ENCODE measurements around the gene SRR.
"Not testable (repeated sequence)": the region's sequence is repeated elsewhere in the genome, so short reads cannot be mapped to it uniquely, and the experiment has no call there.

Gene SRR

DNA sequence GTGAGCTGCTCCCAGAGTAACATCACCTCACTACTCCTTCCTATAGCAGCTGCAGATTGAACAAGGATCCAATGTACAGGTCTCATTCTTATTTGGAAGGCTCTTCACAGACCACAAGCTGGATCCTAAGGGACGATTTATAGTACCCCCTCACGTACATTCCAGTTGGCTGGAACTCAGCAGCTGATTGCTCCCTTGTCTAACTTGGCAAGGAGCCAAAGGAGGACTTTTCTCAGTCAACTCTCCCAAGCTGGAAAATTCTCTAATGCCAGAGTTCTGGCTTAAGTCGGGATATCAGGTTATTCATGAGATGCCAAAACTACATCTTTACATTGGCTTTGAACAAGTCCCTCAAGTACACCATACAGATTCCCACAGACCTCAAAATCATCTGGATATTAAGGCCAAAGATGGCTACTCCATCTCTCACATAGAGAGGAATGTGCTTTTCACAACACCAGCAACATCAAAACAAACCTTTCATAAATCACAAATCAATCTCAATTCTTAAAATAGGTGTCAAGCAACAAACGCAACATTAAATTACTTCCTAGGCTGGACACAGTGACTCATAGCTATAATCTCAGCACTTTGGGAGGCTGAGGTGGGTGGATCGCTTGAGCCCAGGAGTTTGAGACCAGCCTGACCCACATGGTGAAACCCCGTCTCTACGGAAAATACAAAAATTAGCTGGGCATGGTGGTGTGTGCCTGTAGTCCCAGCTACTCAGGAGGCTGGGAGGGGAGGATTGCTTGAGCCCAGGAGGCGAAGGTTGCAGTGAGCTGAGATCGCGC is 39.5 kb upstream of the SRR start:
- peak overlapping the region; percentile 58 for H3K27ac ChIP-seq
- TF ChIP-seq, protein P1, sequence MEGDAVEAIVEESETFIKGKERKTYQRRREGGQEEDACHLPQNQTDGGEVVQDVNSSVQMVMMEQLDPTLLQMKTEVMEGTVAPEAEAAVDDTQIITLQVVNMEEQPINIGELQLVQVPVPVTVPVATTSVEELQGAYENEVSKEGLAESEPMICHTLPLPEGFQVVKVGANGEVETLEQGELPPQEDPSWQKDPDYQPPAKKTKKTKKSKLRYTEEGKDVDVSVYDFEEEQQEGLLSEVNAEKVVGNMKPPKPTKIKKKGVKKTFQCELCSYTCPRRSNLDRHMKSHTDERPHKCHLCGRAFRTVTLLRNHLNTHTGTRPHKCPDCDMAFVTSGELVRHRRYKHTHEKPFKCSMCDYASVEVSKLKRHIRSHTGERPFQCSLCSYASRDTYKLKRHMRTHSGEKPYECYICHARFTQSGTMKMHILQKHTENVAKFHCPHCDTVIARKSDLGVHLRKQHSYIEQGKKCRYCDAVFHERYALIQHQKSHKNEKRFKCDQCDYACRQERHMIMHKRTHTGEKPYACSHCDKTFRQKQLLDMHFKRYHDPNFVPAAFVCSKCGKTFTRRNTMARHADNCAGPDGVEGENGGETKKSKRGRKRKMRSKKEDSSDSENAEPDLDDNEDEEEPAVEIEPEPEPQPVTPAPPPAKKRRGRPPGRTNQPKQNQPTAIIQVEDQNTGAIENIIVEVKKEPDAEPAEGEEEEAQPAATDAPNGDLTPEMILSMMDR (IDR thresholded peaks at IDR 0.05; ENCODE audit: low read depth, low read length, missing control alignments): no peak
- H3K4me3 ChIP-seq (ENCODE audit: low read depth, low read length): no peak overlapping the region
- H3K36me3 ChIP-seq (replicated peaks): no peaks in the 10 kb centered on the region
- DNase-seq: no peak
- in situ Hi-C loops (cut with HindIII; ENCODE audit: low pct_ligation_motif_present, low sequenced_read_pairs): no loop called here
- no peaks in the 10 kb centered on the region for H3K27me3 ChIP-seq (replicated peaks)

DNA sequence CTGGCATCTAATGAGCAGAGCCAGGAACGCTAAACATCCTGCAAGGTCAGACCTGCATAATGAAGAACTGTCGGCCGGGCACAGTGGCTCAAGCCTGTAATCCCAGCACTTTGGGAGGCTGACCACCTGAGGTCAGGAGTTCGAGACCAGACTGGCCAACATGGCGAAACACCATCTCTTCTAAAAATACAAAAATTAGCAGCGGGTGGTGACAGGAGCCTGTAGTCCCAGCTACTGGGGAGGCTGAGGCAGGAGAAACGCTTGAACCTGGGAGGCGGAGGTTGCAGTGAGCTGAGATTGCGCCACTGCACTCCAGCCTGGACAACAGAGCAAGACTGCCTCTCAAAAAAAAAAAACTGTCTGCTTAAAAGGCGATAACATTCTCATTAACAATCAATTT is 38.6 kb upstream of the SRR start:
- not testable (repeated sequence) for H3K4me3 ChIP-seq (ENCODE audit: low read depth, low read length); DNase-seq

DNA sequence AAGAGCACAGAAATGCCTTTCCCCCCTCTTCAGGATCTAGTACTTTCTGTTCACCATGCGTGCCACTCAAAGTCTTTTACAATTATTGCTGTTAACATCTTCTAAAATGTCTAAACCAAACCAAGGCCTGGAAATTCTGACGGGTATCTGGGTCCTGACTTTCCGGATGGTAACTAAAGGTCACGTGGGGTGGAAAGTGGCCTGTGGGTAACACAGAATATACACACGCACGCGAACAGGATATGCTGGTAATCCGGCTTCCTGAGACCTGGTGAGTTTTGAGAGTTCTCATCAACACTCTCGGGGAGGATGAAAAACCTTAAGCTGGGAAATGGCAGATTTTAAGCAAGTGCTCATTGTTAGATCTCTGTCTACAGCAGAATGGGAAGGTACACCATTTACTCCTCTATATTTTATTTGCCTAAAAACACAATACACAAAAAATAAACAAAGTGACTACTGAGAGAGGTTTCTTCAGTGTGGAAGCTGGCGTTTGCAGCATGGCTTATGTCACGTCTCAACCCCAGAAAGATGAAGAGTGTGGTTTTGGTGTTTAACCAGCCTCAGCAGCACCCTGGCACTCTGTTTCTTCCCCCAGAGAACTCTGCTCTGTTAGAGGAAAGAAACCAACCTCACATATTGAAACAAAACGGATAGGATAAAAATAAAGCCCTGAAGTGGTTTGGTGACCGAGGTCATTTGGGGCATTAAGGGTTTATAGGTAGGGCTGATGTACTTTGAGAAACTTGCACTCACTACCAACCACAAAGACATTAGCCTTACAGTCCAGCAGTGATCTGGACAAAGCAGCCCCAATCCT is 37.5 kb upstream of the SRR start:
- no peak for DNase-seq
- TF ChIP-seq, protein P1 (IDR thresholded peaks at IDR 0.05; ENCODE audit: low read depth, low read length, missing control alignments): no peak
- Histone ChIP-seq H3K27ac (no peak overlapping the region), H3K4me3 (ENCODE audit: low read depth, low read length) (no peak overlapping the region), H3K36me3 (replicated peaks) (peaks cover 7% of the 10 kb centered on the region), H3K27me3 (replicated peaks) (no peaks in the 10 kb centered on the region)
- in situ Hi-C loops (cut with HindIII; ENCODE audit: low pct_ligation_motif_present, low sequenced_read_pairs): no loop called here

More for the DNA sequence above, 38.6 kb upstream of the SRR start:
- H3K27ac ChIP-seq; H3K27me3 ChIP-seq (replicated peaks); H3K36me3 ChIP-seq (replicated peaks); in situ Hi-C loops (cut with HindIII; ENCODE audit: low pct_ligation_motif_present, low sequenced_read_pairs): not testable (repeated sequence)

DNA sequence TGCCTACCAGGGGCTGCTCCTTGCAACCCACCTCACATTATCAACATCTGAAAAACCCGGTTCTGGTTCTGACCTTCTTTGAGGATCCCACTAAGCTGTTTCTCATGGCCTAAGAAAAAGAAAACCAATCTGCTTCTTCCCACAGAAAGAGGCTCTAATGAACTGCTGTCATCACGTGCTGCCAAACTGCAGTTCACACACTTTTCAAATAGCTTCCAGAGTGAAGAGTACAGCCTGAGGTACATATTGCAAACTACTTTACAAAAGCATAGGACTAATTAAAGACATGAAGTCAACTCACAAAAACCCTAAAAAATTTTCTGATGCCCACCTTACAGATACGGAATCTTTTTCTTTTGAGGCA is 36.9 kb upstream of the SRR start:
- Histone ChIP-seq H3K36me3 (replicated peaks) (peaks cover 7% of the 10 kb centered on the region), H3K4me3 (ENCODE audit: low read depth, low read length) (no peak overlapping the region), H3K27ac (no peak overlapping the region), H3K27me3 (replicated peaks) (no peaks in the 10 kb centered on the region)
- TF ChIP-seq, protein P1 (IDR thresholded peaks at IDR 0.05; ENCODE audit: low read depth, low read length, missing control alignments): no peak
- in situ Hi-C loops (cut with HindIII; ENCODE audit: low pct_ligation_motif_present, low sequenced_read_pairs): no loop called here
- DNase-seq: no peak

DNA sequence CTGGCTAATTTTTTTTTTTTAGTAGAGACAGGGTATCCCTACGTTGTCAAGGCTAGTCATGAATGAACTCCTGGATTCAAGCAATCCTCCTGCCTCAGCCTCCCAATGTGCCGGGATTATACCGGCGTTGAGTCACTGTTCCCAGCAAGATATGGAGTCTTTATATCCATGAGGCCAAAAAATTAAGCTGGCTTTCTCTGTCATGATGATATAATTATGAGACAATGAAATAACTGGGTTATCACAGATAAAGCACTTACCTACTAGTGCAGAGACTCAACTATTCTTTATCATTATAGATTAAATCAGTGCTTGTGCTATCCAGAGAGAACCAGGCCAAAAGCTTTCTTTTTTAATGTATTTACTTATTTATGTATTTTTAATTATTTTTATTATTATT is 36.4 kb upstream of the SRR start:
- TF ChIP-seq, protein P1 (IDR thresholded peaks at IDR 0.05; ENCODE audit: low read depth, low read length, missing control alignments): no peak
- DNase-seq: no peak
- Histone ChIP-seq H3K36me3 (replicated peaks) (peaks cover 7% of the 10 kb centered on the region), H3K27me3 (replicated peaks) (no peaks in the 10 kb centered on the region), H3K27ac (no peak overlapping the region), H3K4me3 (ENCODE audit: low read depth, low read length) (no peak overlapping the region)
- in situ Hi-C loops (cut with HindIII; ENCODE audit: low pct_ligation_motif_present, low sequenced_read_pairs): no loop called here

DNA sequence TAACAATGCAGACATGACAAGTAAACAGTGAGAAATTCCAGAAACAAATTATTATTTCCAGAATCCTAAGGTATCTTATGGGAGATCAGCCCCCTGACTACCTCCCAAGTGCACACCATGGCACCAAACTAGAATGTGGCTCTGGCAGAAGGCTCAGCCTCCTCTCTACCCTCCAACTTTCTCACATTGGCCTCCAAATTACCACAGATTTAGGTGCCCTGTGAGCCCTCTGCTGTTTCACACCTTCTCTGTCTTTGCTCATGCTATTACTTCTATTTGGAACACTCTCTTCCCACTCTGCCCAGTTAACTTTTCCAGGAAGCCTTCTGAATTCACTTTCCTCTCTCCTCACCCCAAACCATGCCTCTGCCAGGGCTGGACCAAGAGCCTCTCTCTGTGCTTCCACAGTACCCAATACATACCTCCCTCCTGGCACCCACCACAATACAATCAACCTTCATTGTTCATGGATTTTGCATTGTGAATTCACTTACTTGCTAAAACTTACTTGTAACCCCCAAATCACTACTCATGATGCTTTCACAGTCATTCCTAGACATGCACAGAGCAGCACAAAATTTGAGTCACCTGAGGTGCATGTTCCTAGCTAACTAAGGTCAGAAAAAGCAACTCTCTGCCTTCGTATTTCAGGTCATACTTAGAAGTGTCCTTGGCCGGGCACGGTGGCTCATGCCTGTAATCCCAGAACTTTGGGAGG is 31.6 kb upstream of the SRR start:
- TF ChIP-seq, protein P1 (IDR thresholded peaks at IDR 0.05; ENCODE audit: low read depth, low read length, missing control alignments): no peak
- DNase-seq: no peak
- Histone ChIP-seq H3K36me3 (replicated peaks) (peaks cover 7% of the 10 kb centered on the region), H3K4me3 (ENCODE audit: low read depth, low read length) (no peak overlapping the region), H3K27ac (no peak overlapping the region), H3K27me3 (replicated peaks) (no peaks in the 10 kb centered on the region)
- in situ Hi-C loops (cut with HindIII; ENCODE audit: low pct_ligation_motif_present, low sequenced_read_pairs): no loop called here

All from brain microvascular endothelial cell (primary cell).